SH-SY5Y (cell line): Measurements from ENCODE around the gene CD300LF.

Experiments used
- GATA2 ChIP-seq: IDR thresholded peaks from 2 replicates; pipeline ENCODE4 v1.6.1; 2011; ENCODE audit warnings: mild to moderate bottlenecking, low read depth, low read length
- GATA3 ChIP-seq: IDR thresholded peaks from 2 replicates; pipeline ENCODE4 v1.6.1; 2011; ENCODE audit warnings: low read depth, mild to moderate bottlenecking, low read length, moderate library complexity

DNA sequence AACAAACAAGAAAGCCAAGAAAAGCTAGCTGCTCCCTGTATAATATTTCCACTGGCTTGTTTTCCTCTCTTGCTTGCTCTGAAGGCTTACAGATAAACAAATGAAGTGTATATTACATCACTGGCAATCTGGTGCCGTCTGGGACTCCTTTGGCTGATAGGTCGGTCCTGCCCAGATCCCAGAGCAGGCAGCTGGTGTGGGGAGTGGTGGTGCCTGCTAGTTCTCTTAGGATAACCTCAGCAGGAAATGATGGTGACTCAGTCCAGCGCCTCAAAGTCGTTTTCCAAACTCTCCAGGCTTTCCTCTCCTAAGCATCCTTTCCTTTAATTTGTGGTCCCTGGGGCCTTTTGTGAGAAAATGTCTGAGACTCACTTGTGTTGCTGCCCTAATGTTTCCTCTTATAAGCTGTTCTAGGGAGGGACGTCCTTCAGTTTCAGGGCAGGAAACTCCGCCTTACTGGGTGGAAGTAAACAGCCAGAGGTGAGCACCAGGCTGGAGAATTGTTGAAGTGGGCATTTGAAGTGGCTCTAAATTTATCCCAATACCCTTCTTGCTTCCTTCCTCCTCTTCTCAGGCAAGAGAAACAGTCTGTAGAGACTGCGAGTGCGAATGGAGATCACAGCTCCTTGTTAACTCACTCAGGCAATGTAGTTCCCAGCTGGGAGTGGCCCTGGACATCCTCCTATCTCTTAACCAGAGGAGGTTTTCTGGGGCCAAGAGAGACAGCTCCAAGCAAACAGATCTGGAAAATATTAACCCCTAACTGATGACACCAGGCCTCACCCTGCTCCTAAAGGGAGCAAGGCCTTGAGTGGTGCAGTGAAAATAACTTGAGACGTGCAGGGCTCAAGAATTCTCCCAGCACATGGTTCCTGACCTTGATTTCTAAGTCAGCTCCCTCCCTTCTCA, 34.9 kb downstream of the CD300LF start:
- TF ChIP-seq GATA2 (no peak), GATA3 (no peak)
